ENCODE results near the gene KRT16.
"Not testable (repeated sequence)": the region's sequence is repeated elsewhere in the genome, so short reads cannot be mapped to it uniquely, and the experiment has no call there.

Gene KRT16

DNA sequence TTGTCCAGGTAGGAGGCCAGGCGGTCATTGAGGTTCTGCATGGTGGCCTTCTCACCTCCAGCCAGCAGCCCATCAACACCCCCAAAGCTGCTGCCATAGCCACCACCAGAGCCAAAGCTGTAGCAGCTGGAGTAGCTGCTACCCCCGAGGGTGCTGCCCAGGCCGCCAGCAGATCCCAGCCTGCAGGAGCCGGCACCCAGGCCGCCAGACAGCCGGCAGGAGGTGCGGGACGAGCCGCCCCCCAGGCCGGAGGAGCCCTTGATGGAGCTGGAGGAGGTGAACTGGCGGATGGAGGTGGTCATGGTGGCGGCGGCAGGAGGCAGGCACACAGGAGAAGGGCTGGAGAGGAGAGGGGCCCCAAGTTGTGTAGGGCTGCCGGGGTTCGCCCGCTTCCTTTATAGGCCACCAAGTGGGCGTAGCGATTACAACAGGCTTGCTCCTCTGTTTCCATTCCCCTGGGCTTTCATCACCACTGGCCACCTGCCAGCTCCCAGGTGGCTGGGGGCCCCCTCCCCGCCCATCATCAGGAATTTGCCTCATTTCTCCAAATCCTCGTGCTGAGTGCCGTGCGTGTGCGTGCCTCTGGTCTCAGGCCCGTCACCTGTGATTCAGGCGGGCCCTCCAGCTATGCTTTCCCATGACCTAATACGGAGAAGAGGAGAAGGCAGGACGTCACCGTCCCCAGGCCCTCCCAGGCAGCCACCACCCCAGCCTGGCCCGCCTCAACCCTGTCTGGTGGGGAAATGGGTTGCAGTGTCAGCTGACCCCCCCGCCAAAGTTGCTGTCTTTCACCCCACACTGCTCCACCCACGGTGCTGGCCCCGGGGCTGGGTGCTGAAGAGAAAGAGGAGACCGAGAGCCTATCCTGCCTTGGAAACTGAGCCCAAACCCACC, 11.9 kb upstream of the KRT16 start, which contains the start of gene KRT17:
Gene KRT17, minus strand, starts transcription at position 368 of the 894 bp plus-strand sequence. Its CDS starts 66 bp downstream, at position 302.
- H3K9me3 ChIP-seq (ENCODE audit: insufficient read depth, low read length, severe bottlenecking) = no peaks in the 10 kb centered on the region
- no peak within 1 kb of the TSS for H3K27ac ChIP-seq (ENCODE audit: low read length)
- no peak for TF ChIP-seq EZH2 (IDR thresholded peaks at IDR 0.05; ENCODE audit: borderline replicate concordance, low read depth, low read length, severe bottlenecking)
- TF ChIP-seq, protein P1, sequence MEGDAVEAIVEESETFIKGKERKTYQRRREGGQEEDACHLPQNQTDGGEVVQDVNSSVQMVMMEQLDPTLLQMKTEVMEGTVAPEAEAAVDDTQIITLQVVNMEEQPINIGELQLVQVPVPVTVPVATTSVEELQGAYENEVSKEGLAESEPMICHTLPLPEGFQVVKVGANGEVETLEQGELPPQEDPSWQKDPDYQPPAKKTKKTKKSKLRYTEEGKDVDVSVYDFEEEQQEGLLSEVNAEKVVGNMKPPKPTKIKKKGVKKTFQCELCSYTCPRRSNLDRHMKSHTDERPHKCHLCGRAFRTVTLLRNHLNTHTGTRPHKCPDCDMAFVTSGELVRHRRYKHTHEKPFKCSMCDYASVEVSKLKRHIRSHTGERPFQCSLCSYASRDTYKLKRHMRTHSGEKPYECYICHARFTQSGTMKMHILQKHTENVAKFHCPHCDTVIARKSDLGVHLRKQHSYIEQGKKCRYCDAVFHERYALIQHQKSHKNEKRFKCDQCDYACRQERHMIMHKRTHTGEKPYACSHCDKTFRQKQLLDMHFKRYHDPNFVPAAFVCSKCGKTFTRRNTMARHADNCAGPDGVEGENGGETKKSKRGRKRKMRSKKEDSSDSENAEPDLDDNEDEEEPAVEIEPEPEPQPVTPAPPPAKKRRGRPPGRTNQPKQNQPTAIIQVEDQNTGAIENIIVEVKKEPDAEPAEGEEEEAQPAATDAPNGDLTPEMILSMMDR (IDR thresholded peaks at IDR 0.05; ENCODE audit: borderline replicate concordance, extremely low read depth, low read length, poor library complexity, severe bottlenecking) = no peak
- no peak for DNase-seq
- H4K20me1 ChIP-seq (ENCODE audit: insufficient read depth, low read length) = no peaks in the 10 kb centered on the region
- no peak within 1 kb of the TSS for H3K4me3 ChIP-seq (ENCODE audit: low read depth in 1 of 2, low read length in 2 of 2)
- no peak within 1 kb of the TSS for H3K9ac ChIP-seq (ENCODE audit: low read depth, low read length)
- no peaks in the 10 kb centered on the region for H3K79me2 ChIP-seq (ENCODE audit: insufficient read depth, low read length)
- ATAC-seq (ENCODE audit: insufficient read depth, low read depth) = no peak
- no peak within 1 kb of the TSS for H2AFZ ChIP-seq (ENCODE audit: low read depth, low read length)
- no peaks in the 10 kb centered on the region for H3K36me3 ChIP-seq (ENCODE audit: insufficient read depth, low read length)
- H3K4me2 ChIP-seq (ENCODE audit: insufficient read depth, low read length) = no peak within 1 kb of the TSS
- H3K4me1 ChIP-seq (ENCODE audit: insufficient read depth, low read length) = no peaks in the 10 kb centered on the region
- no peaks in the 10 kb centered on the region for H3K27me3 ChIP-seq (ENCODE audit: insufficient read depth, low read length, poor library complexity)

DNA sequence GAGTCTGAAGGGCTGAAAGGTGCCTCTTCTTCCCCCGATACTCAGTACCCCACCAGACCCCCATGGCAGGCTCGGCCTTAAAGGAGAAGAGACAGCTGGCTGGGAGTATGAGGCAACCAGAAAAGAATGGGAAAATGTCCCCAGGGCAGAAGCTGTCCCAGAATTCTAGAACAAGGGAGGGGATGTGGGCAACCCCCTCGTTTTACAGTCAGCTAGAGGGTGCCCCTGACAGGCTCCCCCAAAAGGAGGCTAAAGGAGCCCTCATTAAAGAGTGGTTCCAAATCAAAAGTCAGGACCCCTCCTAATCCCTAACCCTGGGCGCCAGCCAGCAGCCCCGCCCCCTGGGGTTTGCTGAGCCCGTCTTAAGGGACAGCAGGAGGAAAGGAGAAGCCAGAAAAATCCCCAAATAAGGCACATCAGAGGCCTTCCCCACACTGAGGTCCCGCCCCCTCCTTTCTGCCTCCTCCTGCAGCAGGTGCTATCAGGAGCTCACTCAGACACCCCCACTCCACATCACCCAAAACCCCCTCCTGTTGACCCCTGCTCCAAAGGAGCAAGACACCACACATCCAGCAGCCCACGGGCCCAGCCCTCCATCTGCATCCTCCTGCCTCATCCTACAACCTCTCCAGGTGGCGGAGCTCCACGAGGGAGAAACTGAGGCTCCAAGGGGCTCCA, 10.8 kb upstream of the KRT16 start:
- H3K9ac ChIP-seq (ENCODE audit: low read depth, low read length); ATAC-seq (ENCODE audit: insufficient read depth, low read depth); H3K36me3 ChIP-seq (ENCODE audit: insufficient read depth, low read length); H3K4me2 ChIP-seq (ENCODE audit: insufficient read depth, low read length); DNase-seq; H4K20me1 ChIP-seq (ENCODE audit: insufficient read depth, low read length); H3K4me3 ChIP-seq (ENCODE audit: low read depth in 1 of 2, low read length in 2 of 2); H2AFZ ChIP-seq (ENCODE audit: low read depth, low read length); H3K27ac ChIP-seq (ENCODE audit: low read length); H3K4me1 ChIP-seq (ENCODE audit: insufficient read depth, low read length); H3K9me3 ChIP-seq (ENCODE audit: insufficient read depth, low read length, severe bottlenecking); H3K27me3 ChIP-seq (ENCODE audit: insufficient read depth, low read length, poor library complexity); H3K79me2 ChIP-seq (ENCODE audit: insufficient read depth, low read length): not testable (repeated sequence)

DNA sequence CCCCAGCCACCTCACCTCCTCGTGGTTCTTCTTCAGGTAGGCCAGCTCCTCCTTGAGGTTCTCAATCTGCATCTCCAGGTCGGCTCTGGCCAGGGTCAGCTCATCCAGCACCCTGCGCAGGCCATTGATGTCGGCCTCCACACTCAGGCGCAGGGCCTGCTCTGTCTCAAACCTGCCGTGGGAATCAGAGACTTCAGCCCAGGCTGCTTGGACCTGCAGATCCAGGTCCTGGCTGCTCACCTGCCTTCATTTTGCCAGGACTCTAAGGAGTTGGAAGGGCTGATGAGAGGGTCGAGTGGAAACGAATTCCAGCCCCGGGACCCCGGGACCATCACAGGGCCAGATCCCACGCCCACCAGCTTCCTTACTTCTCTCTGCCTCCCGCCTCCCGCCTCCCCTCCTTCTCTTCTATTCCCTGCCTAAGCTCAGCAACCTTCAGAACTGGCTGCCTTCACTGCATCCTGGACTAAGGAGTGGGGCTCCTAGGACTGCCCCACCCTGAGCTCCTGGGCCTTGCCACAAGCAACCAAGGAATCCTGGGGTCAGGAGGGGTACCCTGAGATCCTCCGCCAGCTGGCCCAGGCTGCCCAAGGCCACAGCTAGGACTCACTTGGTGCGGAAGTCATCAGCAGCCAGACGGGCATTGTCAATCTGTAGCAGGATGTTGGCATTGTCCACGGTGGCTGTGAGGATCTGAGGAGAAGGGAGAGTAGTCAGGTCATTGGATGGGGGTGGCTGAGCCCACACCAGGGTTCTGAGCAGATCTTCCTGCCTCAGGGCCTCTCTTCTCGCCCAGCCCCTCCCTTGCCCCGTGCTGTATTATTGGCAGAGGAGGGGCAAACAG, 10.0 kb upstream of the KRT16 start:
- not testable (repeated sequence) for H3K4me3 ChIP-seq (ENCODE audit: low read depth in 1 of 2, low read length in 2 of 2); H3K4me1 ChIP-seq (ENCODE audit: insufficient read depth, low read length); H3K27me3 ChIP-seq (ENCODE audit: insufficient read depth, low read length, poor library complexity); H3K79me2 ChIP-seq (ENCODE audit: insufficient read depth, low read length); H4K20me1 ChIP-seq (ENCODE audit: insufficient read depth, low read length); H3K36me3 ChIP-seq (ENCODE audit: insufficient read depth, low read length); H3K9ac ChIP-seq (ENCODE audit: low read depth, low read length); H3K4me2 ChIP-seq (ENCODE audit: insufficient read depth, low read length); DNase-seq; H2AFZ ChIP-seq (ENCODE audit: low read depth, low read length); H3K27ac ChIP-seq (ENCODE audit: low read length); H3K9me3 ChIP-seq (ENCODE audit: insufficient read depth, low read length, severe bottlenecking); ATAC-seq (ENCODE audit: insufficient read depth, low read depth)

DNA sequence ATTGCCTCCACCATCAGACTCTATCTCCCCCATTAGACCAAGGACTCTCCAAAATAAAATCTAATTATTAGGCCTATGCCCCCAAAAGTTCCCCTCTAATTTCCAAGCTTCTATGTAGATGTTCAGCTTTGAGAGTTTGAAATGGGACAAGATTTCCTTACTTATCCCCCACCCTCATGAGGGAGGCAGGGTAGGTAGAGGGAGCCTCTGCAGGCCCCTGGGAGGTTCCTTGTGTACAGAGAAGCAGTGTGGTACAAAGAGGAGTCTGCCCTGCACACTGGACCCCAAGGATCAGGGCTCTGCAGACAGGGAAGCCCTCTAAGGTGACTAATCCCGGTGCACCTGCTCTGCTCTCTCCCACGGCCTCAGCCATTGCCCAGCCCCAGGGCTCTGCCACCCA, 9.3 kb upstream of the KRT16 start:
- Histone ChIP-seq H3K27ac (ENCODE audit: low read length) (no peak overlapping the region), H3K9me3 (ENCODE audit: insufficient read depth, low read length, severe bottlenecking) (no peaks in the 10 kb centered on the region), H3K4me3 (ENCODE audit: low read depth in 1 of 2, low read length in 2 of 2) (no peak overlapping the region), H3K4me2 (ENCODE audit: insufficient read depth, low read length) (no peak overlapping the region), H2AFZ (ENCODE audit: low read depth, low read length) (no peak overlapping the region), H3K79me2 (ENCODE audit: insufficient read depth, low read length) (no peaks in the 10 kb centered on the region), H4K20me1 (ENCODE audit: insufficient read depth, low read length) (no peaks in the 10 kb centered on the region), H3K36me3 (ENCODE audit: insufficient read depth, low read length) (no peaks in the 10 kb centered on the region), H3K4me1 (ENCODE audit: insufficient read depth, low read length) (no peaks in the 10 kb centered on the region), H3K9ac (ENCODE audit: low read depth, low read length) (no peak overlapping the region), H3K27me3 (ENCODE audit: insufficient read depth, low read length, poor library complexity) (no peaks in the 10 kb centered on the region)
- no peak for ATAC-seq (ENCODE audit: insufficient read depth, low read depth)
- no peak for TF ChIP-seq EZH2 (IDR thresholded peaks at IDR 0.05; ENCODE audit: borderline replicate concordance, low read depth, low read length, severe bottlenecking)
- TF ChIP-seq, protein P1 (IDR thresholded peaks at IDR 0.05; ENCODE audit: borderline replicate concordance, extremely low read depth, low read length, poor library complexity, severe bottlenecking) = no peak
- no peak for DNase-seq

DNA sequence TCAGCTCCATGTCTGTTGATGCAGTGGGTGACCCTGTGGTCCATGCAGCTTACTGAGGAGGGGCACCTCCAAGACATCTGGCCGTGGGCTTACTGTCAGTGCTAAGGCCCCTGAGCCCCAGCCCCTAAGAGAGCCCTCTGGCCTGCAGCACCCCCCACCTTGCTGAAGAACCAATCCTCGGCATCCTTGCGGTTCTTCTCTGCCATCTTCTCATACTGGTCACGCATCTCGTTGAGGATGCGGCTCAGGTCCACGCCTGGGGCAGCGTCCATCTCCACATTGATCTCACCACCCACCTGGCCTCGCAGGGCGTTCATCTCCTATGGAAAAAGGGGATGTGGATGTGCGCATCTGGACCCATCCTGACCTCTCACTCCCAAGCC, 8.9 kb upstream of the KRT16 start:
- DNase-seq; H2AFZ ChIP-seq (ENCODE audit: low read depth, low read length); ATAC-seq (ENCODE audit: insufficient read depth, low read depth); H3K4me1 ChIP-seq (ENCODE audit: insufficient read depth, low read length); H3K4me2 ChIP-seq (ENCODE audit: insufficient read depth, low read length); H3K27me3 ChIP-seq (ENCODE audit: insufficient read depth, low read length, poor library complexity); H3K36me3 ChIP-seq (ENCODE audit: insufficient read depth, low read length); H4K20me1 ChIP-seq (ENCODE audit: insufficient read depth, low read length); H3K27ac ChIP-seq (ENCODE audit: low read length); H3K79me2 ChIP-seq (ENCODE audit: insufficient read depth, low read length); H3K9me3 ChIP-seq (ENCODE audit: insufficient read depth, low read length, severe bottlenecking); H3K9ac ChIP-seq (ENCODE audit: low read depth, low read length); H3K4me3 ChIP-seq (ENCODE audit: low read depth in 1 of 2, low read length in 2 of 2): not testable (repeated sequence)
